GM23248 (cell line): ENCODE data around the gene TMEM151B. TPM values are rescaled to one million over a fixed set of nuclear protein-coding genes. Genes with fewer than 3 reads are reported as not detected.

ENCODE experiments used
- DNase-seq: peaks from one replicate; pipeline ENCODE4 v3.0.0-alpha.2; 2015
- H2AFZ ChIP-seq: fragments of 200-600 bp; sonication (generic); 2 replicates; pipeline ENCODE4 v1.6.1; 2016; ENCODE audit warnings: antibody characterized with exemption
- H3F3A ChIP-seq: fragments of 200-600 bp; sonication (generic); 2 replicates; pipeline ENCODE4 v1.6.1; 2016; ENCODE audit warnings: mild to moderate bottlenecking, antibody characterized with exemption, mixed run types; ENCODE audit not compliant: insufficient read depth
- H3K27ac ChIP-seq: fragments of 200-600 bp; sonication (generic); 2 replicates; pipeline ENCODE4 v1.5.1; 2016; ENCODE audit warnings: mild to moderate bottlenecking
- H3K27me3 ChIP-seq: fragments of 200-600 bp; sonication (generic); replicated peaks from 2 replicates; pipeline ENCODE4 v1.6.1; 2016; ENCODE audit warnings: mild to moderate bottlenecking; ENCODE audit not compliant: insufficient read depth
- H3K36me3 ChIP-seq: fragments of 200-600 bp; sonication (generic); 2 replicates; pipeline ENCODE4 v1.6.1; 2016; ENCODE audit warnings: low read depth, mild to moderate bottlenecking
- H3K4me1 ChIP-seq: fragments of 200-600 bp; sonication (generic); 2 replicates; pipeline ENCODE4 v1.6.1; 2016; ENCODE audit warnings: mild to moderate bottlenecking; ENCODE audit not compliant: insufficient read depth
- H3K4me2 ChIP-seq: fragments of 200-600 bp; sonication (generic); one replicate; pipeline ENCODE4 v1.6.1; 2016; ENCODE audit warnings: mild to moderate bottlenecking; ENCODE audit not compliant: unreplicated experiment
- H3K4me3 ChIP-seq: fragments of 200-600 bp; sonication (generic); 2 replicates; pipeline ENCODE4 v1.5.1; 2016; ENCODE audit warnings: mild to moderate bottlenecking
- H3K79me2 ChIP-seq: fragments of 200-600 bp; sonication (generic); 2 replicates; pipeline ENCODE4 v1.6.1; 2016; ENCODE audit warnings: mild to moderate bottlenecking; ENCODE audit not compliant: insufficient read depth
- H3K9ac ChIP-seq: fragments of 200-600 bp; sonication (generic); 2 replicates; pipeline ENCODE4 v1.6.1; 2016; ENCODE audit warnings: mild to moderate bottlenecking
- H3K9me2 ChIP-seq: fragments of 200-600 bp; sonication (generic); 2 replicates; pipeline ENCODE4 v1.6.1; 2016; ENCODE audit warnings: mixed run types, mild to moderate bottlenecking, moderate library complexity; ENCODE audit not compliant: insufficient read depth
- H3K9me3 ChIP-seq: fragments of 200-600 bp; sonication (generic); one replicate; pipeline ENCODE4 v1.6.1; 2017; ENCODE audit warnings: low read depth
- H4K20me1 ChIP-seq: fragments of 200-600 bp; sonication (generic); 2 replicates; pipeline ENCODE4 v1.6.0; 2016; ENCODE audit not compliant: insufficient read depth
- EZH2 ChIP-seq: fragments of 200-600 bp; sonication (generic); IDR thresholded peaks from 2 replicates; pipeline ENCODE4 v1.6.1; 2018; ENCODE audit warnings: antibody characterized with exemption, mild to moderate bottlenecking; ENCODE audit not compliant: insufficient read depth, poor library complexity, severe bottlenecking
- EZH2phosphoT487 ChIP-seq: fragments of 200-600 bp; sonication (generic); IDR thresholded peaks from 2 replicates; pipeline ENCODE4 v1.6.1; 2018; ENCODE audit warnings: antibody characterized with exemption, moderate library complexity, mild to moderate bottlenecking, low read depth; ENCODE audit not compliant: insufficient read depth
- WGBS, 2 experiments: methylation state at CpG; one replicate each; pipeline ENCODE4 v1.1.6; 2015 to 2017; ENCODE audit warnings: low lambda C conversion rate in 2 of 2, low coverage in 1 of 2; ENCODE audit errors: missing lambda C conversion rate in 2 of 2; 5-methylcytosine and 5-hydroxymethylcytosine counted together
- in situ Hi-C: fragments of 300-500 bp; cut with MboI; formaldehyde crosslinking; loops from 2 replicates; pipeline ENCODE4 v1.15.0; 2020
- polyA plus RNA-seq: library from polyadenylated mRNA; unstranded; fragments of >200 nt; fragmentation: Nextera tagmentation; extraction: Ambion mirVana; gene quantifications from 2 replicates; pipeline ENCODE4 v1.2.1, GENCODE V29; 2016
- total RNA-seq: library from RNA; depleted of rRNA; stranded (reverse); fragments of >200 nt; shearing (Covaris generic); gene quantifications from 2 replicates; pipeline ENCODE4 v1.2.3, GENCODE V29; 2014

The TMEM151B gene
- total and polyA plus RNA-seq, 2 experiments from 2014 or later: not detected

DNA sequence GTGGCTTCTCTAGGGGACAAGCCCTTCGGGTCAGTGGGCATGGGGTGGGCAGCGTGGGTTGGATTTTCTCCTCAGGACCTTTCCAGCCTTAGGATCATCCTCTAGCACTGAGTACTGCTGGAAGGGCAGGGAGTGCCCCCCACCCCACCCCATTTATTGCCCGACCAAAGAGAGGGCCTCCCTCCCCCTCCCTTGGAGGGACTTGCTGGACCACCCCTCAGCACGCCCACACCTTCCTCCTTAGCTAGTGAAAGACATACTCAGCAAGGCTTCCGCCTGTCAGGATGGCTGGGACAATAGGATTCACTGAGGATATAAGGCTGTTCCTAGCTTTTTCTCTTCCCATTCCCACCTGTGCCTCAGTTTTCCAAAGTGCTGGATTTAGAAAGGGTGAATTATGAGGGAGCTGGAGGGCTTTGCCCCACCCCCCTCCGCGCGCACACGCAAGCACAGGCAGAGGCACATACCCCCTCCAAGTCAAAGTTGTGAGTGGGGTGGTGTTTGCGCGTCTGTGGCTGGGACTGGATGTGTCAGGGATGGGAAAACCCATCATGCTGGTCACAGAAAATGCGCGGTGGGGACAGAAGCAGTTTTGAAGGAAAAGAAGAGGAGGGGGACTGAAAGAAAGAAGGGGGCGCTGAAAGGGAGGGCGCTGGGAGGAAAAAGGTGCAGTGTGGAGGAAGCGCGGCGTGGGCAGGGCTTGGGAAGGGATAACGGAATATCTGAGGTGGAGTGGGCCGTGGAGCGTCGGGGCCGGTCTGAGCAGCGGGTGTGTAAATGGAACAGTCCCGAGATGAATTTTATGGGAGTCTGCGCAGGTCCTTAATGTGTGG, 47.5 kb upstream of the TMEM151B start:
- Histone ChIP-seq H3K4me2 (peak overlapping the region; percentile 60), H3K4me1 (peaks cover 15% of the 10 kb centered on the region), H3K27me3 (no peaks in the 10 kb centered on the region), H3K9ac (peak overlapping the region; percentile 52; the same call in 1 of the 2 replicates), H3K4me3 (peak overlapping the region; percentile 67), H3F3A (peaks cover 19% of the 10 kb centered on the region), H3K27ac (no peak overlapping the region), H4K20me1 (no peaks in the 10 kb centered on the region), H3K9me2 (no peaks in the 10 kb centered on the region), H3K79me2 (no peaks in the 10 kb centered on the region; the same call in 1 of the 2 replicates), H2AFZ (peak overlapping the region; percentile 71), H3K36me3 (no peaks in the 10 kb centered on the region), H3K9me3 (no peaks in the 10 kb centered on the region)
- in situ Hi-C loops: no loop called here
- TF ChIP-seq EZH2: no peak
- TF ChIP-seq EZH2phosphoT487: no peak
- 5 to 7% methylated on average over 25 to 26 of the region's 26 CpGs for WGBS, 2 experiments
- peak; percentile 45 for DNase-seq

DNA sequence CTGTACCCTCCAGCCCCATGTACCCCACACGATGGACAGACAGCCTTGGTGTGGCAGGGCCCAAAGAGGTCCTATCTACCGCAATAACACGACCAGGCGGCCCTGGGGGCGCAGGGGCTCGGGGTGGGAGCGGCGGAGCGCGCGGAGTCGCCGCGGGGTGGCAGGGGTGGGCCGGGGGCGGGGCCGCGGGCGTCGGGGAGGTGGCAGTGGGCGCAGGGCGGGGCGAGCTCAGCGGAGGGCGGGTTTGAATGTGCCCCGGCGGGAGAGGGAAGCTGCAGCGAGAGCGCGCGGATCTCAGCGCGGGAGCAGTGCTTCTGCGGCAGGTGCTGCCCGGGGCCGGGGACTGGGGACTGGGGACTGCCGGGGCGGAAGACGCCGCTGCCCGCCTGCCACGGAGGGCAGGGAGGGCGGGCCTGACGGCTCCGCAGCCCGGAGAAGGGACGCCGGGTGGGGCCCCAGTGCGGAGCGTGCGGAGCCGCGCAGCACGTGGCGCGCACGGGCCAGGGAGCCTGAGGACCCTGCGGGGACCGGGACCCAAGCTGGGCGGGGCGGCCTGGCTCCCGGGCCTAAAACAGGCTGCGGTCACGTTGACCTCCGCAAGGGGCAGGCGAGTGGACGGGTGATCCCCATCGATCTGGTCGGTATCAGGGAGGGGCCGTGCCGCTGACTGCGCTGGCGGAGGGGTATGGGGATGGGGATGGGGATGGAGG, 46.8 kb upstream of the TMEM151B start, which contains the start of gene SLC29A1:
SLC29A1 (plus strand) TSS at position 277 of the 710 bp plus-strand sequence. CDS start 3,719 bp downstream, outside the sequence.
- peak; percentile 75 for DNase-seq
- peaks cover 20% of the 10 kb centered on the region for H3K4me1 ChIP-seq

DNA sequence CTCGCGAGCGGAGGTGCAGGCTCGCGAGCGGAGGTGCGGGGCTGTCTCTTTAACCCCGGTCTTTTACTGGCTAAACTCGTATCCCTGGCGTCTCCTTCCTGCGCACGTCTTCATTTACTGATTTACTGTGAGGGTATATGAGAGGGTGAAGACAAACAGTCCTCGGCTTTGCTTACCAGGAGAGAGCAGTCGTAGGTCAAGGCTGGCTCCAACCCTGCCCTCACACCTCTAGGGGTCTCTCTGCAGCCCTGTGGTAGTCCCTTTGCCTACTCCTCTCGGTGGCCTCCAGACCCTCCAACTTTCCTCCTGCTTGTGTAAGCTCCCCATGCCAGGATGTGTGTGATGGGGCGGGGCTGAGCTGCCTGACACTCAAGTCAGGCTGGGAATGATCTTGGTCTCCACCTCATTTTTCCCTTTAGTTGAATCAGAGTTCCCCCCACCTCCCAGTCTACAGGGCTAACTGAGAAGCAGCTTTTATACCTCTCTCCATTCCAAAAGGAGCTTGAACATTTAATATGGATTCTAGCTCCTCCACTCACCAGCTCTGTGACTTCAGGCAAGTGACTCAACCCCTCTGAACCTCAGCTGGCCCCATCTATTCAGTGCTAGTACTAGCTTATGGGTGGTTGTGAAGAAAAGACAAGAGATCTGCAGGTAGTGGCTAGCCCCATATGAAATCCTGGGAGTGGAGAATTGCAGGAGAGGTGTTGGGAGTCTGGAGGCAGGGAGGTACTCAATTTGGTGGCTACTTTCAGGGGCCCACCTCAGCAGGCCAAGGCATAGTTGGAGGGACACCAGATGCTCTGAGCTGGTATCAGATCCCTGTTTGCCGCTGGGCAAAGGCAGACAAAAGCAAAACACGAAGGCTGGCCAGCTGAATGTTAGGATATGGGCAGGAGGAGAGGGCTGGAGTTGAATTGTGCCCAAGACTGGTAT, 46.0 kb upstream of the TMEM151B start:
- peak overlapping the region; percentile 67 for H3K4me3 ChIP-seq
- 18 to 23% methylated on average over 8 to 12 of the region's 18 CpGs for WGBS, 2 experiments
- no peaks in the 10 kb centered on the region for H3K27me3 ChIP-seq
- H3K36me3 ChIP-seq: no peaks in the 10 kb centered on the region
- no peak for TF ChIP-seq EZH2phosphoT487
- no peak for TF ChIP-seq EZH2
- peak overlapping the region; percentile 71 for H2AFZ ChIP-seq
- in situ Hi-C loops: no loop called here
- peak overlapping the region; percentile 52 for H3K9ac ChIP-seq
- H3K27ac ChIP-seq: no peak overlapping the region
- no peaks in the 10 kb centered on the region; the same call in 1 of the 2 replicates for H3K79me2 ChIP-seq
- peaks cover 28% of the 10 kb centered on the region for H3K4me1 ChIP-seq
- H3K9me2 ChIP-seq: no peaks in the 10 kb centered on the region
- 0 out of 2 replicates have a peak, but pooled peaks cover 13% of the 10 kb centered on the region for H3F3A ChIP-seq
- no peaks in the 10 kb centered on the region for H4K20me1 ChIP-seq
- H3K9me3 ChIP-seq: no peaks in the 10 kb centered on the region
- H3K4me2 ChIP-seq: peak overlapping the region; percentile 60
- peak; percentile 63 for DNase-seq

More for the DNA sequence above, 46.8 kb upstream of the TMEM151B start, which contains the start of gene SLC29A1:
- in situ Hi-C loops: no loop called here
- Histone ChIP-seq H3K27ac (no peak within 1 kb of the TSS), H2AFZ (peak within 1 kb of the TSS; percentile 71), H4K20me1 (no peaks in the 10 kb centered on the region), H3K4me3 (peak within 1 kb of the TSS; percentile 67), H3K79me2 (no peaks in the 10 kb centered on the region; the same call in 1 of the 2 replicates), H3F3A (peaks cover 14% of the 10 kb centered on the region), H3K4me2 (peak within 1 kb of the TSS; percentile 60), H3K9ac (peak within 1 kb of the TSS; percentile 52), H3K9me2 (no peaks in the 10 kb centered on the region), H3K27me3 (no peaks in the 10 kb centered on the region), H3K36me3 (no peaks in the 10 kb centered on the region), H3K9me3 (no peaks in the 10 kb centered on the region)
- 0 to 1% methylated on average over 30 to 38 of the region's 73 CpGs for WGBS, 2 experiments
- TF ChIP-seq EZH2phosphoT487: no peak
- no peak for TF ChIP-seq EZH2

DNA sequence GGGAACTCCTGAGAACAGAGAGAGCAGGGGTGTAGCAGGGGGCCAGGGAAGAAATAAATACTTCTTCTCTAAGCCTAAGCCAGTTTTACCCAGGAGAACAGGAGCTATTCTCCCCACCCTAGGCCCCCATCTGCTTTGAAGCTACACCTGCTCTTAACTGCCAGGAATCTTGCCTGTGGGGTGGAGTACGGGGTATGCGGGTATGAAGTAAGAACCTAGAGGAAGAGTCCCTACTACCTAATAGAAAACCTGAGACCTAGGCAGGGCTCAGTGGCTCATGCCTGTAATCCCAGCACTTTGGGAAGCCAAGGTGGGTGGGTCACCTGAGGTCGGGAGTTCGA, 45.3 kb upstream of the TMEM151B start:
- Histone ChIP-seq H3K27ac (no peak overlapping the region), H2AFZ (no peak overlapping the region), H3K79me2 (no peaks in the 10 kb centered on the region; the same call in 1 of the 2 replicates), H3K9me2 (no peaks in the 10 kb centered on the region), H3K4me2 (no peak overlapping the region), H3K9ac (no peak overlapping the region), H3K27me3 (no peaks in the 10 kb centered on the region), H4K20me1 (no peaks in the 10 kb centered on the region), H3K9me3 (no peaks in the 10 kb centered on the region), H3F3A (0 out of 2 replicates have a peak, but pooled peaks cover 13% of the 10 kb centered on the region), H3K4me1 (peaks cover 30% of the 10 kb centered on the region), H3K4me3 (no peak overlapping the region), H3K36me3 (no peaks in the 10 kb centered on the region)
- 79 to 84% methylated on average over 4 of the region's 4 CpGs for WGBS, 2 experiments
- in situ Hi-C loops: no loop called here
- no peak for DNase-seq
- TF ChIP-seq EZH2phosphoT487 (no peak), EZH2 (no peak)
